ENCODE results near the gene TMEM121B.

The TMEM121B gene

DNA sequence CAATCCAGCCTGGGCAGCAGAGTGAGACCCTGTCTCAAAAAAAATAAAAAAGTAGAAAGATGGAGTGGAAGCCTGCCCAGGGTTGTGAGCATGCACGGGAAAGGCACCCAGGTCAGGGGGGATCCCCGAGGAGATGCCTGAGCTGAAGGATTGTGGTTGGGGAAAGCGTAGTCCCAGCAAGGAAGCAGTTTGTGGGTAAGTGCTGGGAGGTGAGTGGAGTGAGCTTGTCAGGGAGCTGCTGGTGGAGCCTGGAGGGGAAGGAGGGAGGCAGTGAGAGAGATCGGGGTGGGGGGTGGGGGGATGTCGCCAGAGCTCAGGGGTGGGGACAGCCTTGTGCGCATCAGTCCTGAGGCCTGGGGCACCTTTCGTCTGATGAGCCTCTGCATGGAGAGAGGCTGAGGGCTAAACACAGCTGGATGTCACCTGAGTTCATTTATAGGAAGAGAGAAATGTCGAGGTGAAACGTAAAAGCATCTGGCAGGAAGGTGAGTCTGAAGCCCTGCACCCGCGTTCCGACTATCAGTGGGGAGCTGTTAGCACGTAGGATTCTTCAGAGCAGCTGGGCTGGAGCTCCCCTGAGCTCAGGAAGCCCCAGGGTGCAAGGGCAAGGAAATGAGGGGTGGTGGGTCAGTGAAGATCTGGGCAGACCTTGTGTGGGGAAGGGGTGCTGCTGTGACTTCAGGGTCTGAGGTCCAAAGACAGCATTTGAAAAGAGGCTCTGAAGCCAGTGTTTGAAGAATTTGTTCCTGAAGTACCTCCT is 10.2 kb downstream of the TMEM121B start:
- no peak for DNase-seq (ENCODE audit: low read depth in 2 of 2)

DNA sequence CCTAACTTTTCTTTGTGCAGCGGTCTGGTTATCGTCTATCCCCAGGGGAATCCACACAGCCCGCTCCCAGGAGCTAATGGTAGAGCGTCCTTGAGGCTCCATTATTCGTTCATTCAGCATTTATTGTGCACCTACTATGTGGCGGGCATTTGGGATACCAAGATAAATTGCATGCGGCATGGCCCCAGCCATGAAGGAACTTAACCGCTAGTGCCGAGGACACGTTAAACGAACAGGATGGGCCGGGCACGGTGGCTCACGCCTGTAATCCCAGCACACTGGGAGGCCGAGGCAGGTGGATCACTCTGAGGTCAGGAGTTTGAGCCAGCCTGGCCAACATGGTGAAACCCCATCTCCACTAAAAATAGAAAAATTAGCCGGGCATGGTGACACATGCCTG is 11.2 kb downstream of the TMEM121B start:
- DNase-seq (ENCODE audit: low read depth in 2 of 2) = no peak

DNA sequence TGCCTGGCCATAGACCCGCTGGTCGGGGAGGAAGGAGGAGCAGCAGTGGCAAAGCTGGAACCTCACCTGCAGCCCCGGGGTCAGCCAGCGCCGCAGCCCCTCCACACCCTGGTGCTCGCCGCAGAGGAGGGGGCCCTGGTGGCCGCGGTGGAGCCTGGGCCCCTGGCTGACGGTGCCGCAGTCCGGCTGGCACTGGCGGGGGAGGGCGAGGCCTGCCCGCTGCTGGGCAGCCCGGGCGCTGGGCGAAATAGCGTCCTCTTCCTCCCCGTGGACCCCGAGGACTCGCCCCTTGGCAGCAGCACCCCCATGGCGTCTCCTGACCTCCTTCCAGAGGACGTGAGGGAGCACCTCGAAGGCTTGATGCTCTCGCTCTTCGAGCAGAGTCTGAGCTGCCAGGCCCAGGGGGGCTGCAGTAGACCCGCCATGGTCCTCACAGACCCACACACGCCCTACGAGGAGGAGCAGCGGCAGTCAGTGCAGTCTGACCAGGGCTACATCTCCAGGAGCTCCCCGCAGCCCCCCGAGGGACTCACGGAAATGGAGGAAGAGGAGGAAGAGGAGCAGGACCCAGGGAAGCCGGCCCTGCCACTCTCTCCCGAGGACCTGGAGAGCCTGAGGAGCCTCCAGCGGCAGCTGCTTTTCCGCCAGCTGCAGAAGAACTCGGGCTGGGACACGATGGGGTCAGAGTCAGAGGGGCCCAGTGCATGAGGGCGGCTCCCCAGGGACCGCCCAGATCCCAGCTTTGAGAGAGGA is 11.9 kb downstream of the TMEM121B start:
- no peak for DNase-seq (ENCODE audit: low read depth in 2 of 2)

DNA sequence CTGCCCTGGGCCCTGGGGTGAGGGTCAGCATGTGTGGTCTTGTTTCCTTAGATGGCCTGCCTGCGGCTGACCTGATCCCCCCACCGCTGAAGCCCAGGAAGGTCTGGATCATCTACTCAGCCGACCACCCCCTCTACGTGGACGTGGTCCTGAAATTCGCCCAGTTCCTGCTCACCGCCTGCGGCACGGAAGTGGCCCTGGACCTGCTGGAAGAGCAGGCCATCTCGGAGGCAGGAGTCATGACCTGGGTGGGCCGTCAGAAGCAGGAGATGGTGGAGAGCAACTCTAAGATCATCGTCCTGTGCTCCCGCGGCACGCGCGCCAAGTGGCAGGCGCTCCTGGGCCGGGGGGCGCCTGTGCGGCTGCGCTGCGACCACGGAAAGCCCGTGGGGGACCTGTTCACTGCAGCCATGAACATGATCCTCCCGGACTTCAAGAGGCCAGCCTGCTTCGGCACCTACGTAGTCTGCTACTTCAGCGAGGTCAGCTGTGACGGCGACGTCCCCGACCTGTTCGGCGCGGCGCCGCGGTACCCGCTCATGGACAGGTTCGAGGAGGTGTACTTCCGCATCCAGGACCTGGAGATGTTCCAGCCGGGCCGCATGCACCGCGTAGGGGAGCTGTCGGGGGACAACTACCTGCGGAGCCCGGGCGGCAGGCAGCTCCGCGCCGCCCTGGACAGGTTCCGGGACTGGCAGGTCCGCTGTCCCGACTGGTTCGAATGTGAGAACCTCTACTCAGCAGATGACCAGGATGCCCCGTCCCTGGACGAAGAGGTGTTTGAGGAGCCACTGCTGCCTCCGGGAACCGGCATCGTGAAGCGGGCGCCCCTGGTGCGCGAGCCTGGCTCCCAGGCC is 12.7 kb downstream of the TMEM121B start:
- no peak for DNase-seq (ENCODE audit: low read depth in 2 of 2)

DNA sequence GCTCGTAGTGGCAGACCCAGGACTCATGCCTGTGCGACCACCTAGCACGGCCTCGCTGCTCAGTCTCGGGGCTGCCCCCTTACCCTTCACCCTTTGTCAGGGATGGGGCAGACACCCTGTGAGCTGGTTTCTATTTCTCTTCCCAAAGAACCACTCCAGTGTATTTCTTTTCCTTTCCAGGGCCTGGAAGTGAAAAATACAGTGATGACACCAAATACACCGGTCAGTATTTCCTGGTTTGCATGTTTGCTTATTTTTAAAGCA is 13.7 kb downstream of the TMEM121B start:
- DNase-seq (ENCODE audit: low read depth in 2 of 2) = no peak

DNA sequence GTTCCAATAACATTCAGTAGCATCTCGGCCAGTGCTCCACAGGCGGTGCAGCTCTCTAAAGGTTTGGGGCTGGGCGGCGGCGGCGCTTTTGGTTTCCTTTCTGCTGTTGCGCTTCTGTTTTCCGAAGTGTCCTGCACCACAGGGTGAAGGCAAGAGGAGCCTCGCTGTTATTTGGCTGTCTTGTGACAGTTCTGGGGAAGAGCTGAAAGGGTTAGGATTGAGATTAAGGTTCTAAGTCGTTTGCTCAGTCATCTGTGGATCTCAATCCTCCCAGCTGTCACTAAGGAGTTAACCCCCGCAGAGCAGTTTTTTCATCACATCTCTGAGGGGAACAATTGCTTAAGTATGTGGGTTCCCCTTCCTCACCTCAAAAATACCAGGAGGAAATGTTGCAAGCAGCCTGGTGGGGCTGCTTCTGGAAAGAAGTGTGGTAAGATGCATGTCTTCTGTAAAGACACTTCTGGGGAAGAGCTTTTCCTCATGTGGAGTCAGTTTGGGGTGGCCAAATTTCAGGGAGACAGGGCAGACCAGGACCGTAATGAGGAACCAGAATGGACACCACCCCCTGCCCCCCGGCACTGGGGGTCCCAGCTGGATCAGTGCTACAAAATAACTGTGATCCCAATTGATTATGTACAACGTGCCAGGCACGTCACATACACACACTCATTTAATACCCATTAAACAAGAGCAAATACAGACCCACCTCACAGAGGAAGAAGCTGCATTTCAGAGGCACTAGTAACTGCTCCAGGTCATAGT is 14.2 kb downstream of the TMEM121B start:
- no peak for DNase-seq (ENCODE audit: low read depth in 2 of 2)

DNA sequence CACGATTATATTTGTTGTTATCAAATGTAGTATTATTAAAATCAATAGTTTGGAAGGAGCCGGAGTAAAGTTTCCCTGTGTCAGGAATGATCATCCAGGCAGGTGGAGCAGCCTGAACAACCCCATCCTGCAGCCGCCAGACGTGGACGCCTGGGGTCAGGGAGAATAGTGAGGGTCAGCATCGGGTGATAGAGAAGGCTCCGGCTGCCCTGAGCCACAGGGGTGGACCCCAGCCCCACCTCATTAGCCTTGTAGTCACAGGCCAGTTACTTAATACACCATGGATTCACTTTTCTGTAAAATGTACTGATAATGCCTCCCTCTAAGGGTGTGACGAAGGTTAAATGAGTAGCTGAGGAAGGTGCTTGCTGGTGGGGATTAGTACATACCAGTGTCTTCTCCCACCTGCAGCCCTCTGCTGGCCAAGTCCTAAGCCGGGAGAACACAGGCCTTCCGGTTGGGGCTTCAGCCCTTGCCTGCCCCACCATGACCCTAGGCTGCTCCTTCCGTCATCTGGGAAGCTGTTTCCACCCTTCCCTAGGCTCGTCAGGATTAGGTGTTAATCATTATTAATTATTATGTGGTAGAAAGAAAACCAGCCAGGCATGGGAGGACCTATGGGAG is 14.9 kb downstream of the TMEM121B start:
- no peak for DNase-seq (ENCODE audit: low read depth in 2 of 2)

DNA sequence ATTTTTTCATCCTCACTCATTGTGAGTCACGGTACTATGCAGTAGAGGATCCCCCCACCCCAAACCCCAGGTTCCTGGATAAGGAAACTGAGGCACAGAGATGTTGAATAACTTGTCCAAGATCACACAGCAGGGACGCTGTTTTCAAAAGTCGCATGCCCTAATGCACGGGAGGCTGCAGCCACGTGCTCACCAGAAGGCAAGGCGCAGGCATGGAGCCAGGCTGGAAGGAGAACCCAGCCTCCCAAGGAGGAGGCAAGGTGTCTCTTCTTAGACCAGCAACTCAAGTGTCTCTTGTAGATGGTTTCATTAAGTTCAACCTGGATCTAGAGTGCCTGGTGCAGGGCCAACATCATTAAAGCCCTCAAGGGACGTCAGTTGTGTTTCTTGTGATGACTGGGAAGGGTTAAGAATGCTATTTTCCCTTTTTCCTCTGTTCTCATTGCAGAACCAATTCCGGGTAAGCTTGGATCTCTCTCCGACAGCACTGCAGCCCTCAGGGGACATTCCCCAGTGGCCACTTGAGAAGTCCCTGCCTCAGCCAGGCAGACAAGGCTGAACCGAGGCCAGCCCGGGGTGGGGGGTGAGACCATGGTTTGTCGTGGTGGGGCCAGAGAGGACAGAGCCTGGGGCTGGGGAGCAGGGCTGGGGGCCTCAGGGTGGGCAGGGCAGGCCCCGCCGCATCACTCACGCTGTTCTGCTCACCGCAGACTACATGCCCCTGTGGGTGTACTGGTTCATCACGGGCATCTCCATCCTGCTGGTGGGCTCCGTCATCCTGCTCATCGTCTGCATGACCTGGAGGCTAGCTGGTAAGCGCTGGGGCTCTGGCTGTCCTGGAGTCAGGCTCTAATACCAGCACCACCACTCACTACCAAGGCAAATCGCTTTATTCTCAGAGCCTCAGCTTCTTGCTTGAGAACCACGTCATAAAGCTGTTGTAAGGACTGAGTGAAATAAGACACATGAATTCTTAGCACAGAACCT is 15.7 kb downstream of the TMEM121B start:
- DNase-seq (ENCODE audit: low read depth in 2 of 2) = no peak

DNA sequence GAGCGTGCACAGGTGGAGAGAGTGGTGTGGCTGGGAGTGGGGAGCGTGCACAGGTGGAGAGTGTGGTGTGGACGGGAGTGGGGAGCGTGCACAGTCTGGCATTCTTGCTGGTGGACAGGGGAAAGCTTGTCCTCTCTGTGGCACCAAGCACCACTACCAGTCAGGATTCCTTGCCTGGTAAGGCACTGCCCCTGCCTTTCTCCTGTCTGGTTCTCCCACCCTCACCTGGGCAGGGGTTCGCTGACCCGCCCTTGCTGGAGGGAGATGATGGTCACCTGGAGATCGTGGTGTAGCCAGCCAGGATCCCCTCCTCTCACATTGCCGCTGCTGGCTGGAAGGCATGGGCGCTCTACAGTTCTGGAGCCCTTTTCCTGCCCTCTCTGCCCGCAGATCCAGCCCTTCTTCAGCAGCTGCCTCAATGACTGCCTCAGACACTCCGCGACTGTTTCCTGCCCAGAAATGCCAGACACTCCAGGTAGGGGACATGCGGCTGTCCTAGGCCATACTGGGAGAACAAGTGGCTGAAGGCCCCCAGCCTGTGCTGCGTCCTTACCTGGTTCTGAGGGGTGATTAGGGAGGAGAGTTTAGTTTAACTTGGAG is 16.7 kb downstream of the TMEM121B start:
- DNase-seq (ENCODE audit: low read depth in 2 of 2) = no peak

DNA sequence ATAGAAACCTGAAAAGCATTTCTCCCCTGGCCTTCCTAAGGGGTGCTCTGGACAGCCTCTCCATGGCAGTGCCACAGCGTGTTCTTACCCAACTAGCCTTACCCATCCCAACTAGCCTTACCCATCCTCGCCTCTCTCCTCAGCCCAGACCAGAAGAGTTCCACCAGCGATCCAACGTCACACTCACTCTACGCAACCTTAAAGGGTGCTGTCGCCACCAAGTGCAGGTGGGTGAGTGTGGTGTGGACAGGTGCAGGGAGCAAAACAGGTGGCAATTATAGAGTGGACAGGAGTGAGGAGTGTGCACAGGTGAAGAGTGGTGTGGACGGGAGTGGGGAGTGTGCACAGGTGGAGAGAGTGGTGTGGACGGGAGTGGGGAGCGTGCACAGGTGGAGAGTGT is 17.8 kb downstream of the TMEM121B start:
- no peak for DNase-seq (ENCODE audit: low read depth in 2 of 2)

DNA sequence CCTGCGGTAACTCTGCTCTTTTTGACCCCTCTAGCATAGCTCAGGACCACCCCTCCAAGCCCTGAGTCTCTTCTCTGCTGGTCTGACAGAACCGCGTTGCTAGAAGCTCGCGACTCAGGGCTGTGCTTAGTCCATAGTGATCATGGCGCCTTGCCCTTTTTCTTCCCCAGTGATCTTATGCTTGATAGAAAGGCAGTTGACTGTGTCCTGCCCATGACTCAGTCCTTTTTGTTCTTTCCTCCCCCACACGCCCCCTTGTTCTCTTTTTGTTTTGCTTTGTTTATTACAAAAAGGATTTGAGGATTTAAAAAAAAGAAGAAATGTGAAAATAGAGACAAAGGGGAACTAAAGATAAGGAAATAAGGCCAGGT is 18.9 kb downstream of the TMEM121B start:
- no peak for DNase-seq (ENCODE audit: low read depth in 2 of 2)

DNA sequence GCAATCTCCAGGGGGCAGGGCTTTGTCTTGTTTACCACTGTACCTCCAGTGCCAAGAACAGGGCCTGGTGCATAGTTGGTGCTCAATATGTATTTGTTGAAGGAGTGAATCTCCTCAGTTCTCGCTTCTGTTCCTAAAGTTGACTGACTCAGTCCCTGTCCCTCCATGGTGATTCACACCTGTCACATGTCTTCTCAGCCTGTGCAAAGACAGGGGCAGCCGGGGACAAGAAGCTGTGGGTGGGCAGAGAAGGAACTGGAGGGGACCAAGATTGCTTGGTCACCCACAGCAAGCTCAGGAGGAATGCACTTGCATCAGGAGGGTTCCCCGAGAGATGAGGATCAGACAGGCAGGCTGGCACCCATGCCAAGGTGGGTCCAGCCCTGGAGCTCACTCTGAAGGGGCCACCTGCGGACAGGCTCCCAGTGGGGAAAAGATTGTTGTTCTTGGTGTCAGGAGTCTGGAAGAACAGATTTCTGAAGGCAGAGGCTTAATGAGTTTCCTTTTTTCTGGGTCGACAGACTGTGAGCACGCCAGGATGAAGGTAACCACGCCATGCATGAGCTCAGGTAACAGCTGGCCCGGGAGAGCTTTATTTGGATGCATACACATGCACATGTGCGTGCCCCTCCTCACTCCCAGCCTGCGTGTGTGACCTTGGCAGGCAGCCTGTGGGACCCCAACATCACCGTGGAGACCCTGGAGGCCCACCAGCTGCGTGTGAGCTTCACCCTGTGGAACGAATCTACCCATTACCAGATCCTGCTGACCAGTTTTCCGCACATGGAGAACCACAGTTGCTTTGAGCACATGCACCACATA is 19.5 kb downstream of the TMEM121B start:
- no peak for DNase-seq (ENCODE audit: low read depth in 2 of 2)

DNA sequence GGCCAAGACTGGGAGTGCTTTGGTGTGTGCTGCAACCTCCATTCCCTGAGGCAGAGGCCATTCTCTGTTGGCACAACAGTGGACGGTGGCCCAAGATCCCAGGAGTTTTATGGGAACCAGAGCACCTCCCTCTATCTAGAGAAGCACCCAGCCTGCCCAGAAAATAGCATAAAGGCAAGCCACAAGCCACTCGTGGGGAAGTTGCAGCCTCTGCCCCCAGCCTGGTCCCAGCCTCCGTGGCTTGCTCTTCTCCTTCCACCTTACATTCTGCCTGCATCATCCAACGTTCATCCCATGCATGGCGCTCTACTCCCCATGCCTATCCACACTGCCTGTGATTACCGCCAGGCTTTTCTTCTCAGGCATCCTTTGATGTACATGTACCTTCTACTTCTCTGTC is 20.5 kb downstream of the TMEM121B start:
- DNase-seq (ENCODE audit: low read depth in 2 of 2) = no peak

DNA sequence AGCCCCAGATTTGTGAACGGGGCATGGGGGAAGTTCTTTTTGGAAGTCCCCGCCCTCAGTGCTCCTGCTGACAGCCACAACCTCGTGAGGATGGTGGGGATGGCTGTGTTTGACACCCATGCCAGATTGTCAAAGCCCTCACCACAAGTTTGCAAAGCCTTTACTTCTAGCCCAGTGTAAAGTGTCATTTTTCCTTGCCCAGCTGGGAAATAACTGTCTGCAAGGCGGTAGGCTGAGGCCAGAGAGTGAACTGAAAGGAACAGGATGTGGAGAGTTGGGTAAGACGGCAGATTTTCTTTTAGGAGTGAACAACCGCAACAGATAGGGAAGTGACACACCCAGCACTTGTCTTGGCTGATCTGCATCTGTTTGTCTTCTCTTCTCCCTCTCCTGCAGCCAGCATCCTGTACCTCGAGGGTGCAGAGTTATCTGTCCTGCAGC is 22.8 kb downstream of the TMEM121B start:
- DNase-seq (ENCODE audit: low read depth in 2 of 2) = no peak

DNA sequence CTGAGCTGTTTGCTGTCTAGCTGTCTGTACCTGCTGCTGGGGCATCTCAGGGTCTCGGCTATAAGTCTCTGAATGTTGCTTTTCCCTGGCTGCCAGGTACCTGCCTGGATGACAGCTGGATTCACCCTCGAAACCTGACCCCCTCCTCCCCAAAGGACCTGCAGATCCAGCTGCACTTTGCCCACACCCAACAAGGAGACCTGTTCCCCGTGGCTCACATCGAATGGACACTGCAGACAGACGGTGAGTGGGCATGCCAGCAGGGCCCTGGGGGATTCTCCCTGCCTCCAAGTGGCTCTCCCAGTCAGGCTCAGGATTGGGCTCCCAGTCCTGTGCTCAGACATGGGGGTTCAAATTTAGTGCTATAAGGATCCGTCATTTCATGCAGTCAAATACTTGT is 23.5 kb downstream of the TMEM121B start:
- no peak for DNase-seq (ENCODE audit: low read depth in 2 of 2)

DNA sequence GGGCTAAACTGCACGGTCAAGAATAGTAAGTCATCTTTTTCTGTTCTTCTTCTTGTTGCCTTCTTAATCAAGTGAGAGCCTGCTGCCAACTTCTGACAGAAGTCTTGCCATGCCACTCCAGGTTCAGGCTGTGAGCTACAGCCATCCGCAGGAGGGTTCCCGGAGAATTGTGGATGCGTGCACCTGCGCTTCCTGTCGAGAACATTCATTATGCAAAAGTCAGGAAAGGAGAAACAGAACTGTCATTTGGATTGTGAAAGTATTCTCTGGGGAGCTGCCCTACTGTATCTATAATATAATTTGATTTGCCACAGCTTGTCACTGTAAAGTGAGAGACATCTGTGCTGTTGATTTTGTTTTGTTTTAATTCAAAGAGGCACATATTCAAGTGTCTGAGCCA is 24.1 kb downstream of the TMEM121B start:
- no peak for DNase-seq (ENCODE audit: low read depth in 2 of 2)

DNA sequence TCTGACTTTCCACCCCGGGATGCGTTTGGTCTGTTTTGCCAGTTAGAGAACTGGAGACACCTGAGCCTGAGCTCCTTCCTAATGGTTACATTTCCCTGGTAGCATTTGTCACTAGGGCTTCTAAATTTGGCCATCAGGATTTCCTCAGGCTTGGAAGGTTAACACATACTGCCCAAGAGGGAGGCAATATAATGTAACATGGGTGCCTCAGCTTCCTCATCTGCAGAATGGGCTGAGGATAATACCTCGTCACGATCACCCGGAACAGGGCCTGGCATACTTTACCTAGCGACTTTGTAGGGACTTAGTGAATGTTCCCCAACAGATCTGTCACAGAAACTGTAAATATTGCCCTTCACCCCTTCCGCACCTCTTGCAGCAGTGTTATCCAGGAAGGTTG is 25.1 kb downstream of the TMEM121B start:
- DNase-seq (ENCODE audit: low read depth in 2 of 2) = no peak

DNA sequence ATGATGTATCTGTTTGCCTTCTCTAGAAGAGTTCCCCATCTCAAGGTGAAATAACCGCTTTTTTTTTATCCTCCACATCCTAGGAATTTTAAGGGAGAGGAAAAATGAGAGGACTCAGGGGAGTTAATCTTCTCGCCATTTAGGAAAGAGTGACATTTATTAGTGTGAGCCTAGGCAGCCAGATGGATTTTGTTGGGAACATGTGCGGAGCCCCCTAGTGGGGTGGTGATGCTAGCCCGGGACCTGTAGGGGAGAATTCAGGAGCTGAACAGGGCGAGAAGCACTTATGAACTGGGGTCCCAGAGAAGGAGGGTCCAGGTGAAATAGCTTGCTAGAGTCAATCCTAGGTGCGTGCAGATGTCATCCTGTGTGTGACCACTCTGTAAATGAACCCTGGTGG is 25.6 kb downstream of the TMEM121B start:
- DNase-seq (ENCODE audit: low read depth in 2 of 2) = no peak

DNA sequence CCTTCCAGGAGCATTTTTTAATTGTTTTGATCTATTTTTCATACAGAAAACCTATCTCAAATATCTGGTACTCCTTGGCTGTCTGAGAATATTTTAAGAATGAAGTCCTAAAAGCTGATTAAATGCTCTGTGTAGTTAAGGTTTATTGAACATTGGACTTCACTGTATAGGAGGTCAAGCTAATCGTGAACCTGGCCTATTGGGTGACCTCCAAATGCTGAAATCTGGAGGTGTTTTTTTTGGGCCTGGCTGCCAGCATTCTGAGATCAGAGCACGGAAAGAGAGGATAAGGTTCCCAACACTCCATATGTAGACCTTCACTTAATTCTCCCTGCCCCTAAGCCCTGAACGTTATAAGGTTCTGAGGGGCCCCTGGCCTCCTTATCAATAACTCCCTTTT is 28.1 kb downstream of the TMEM121B start:
- DNase-seq (ENCODE audit: low read depth in 2 of 2) = no peak
